ENCODE data around the gene LRRC8C.
"Not testable (repeated sequence)": the region's sequence is repeated elsewhere in the genome, so short reads cannot be mapped to it uniquely, and the experiment has no call there.

Gene LRRC8C

GRCh38 chr1:89608319-89608983 lies 24.5 kb upstream of the LRRC8C start:
- peak; percentile 74 for DNase-seq

GRCh38 chr1:89608984-89609725 lies 23.8 kb upstream of the LRRC8C start:
- peak; percentile 86 for DNase-seq

- DNase-seq, result peak; percentile 79
Observed at GRCh38 chr1:89609781-89610456, 23.0 kb upstream of the LRRC8C start.

GRCh38 chr1:89610457-89611011 lies 22.4 kb upstream of the LRRC8C start:
- DNase-seq, result peak; percentile 75

GRCh38 chr1:89611721-89612120 lies 21.2 kb upstream of the LRRC8C start:
- no peak for DNase-seq

GRCh38 chr1:89613928-89614327 lies 19.0 kb upstream of the LRRC8C start:
- no peak for DNase-seq

- no peak for DNase-seq
Observed at GRCh38 chr1:89615676-89616598, 17.0 kb upstream of the LRRC8C start.

- no peak for DNase-seq
Observed at GRCh38 chr1:89616844-89617627, 15.9 kb upstream of the LRRC8C start.

GRCh38 chr1:89620664-89621063 lies 12.3 kb upstream of the LRRC8C start:
- DNase-seq, result no peak

GRCh38 chr1:89622895-89623294 lies 10.0 kb upstream of the LRRC8C start:
- DNase-seq, result no peak

GRCh38 chr1:89624314-89624713 lies 8.6 kb upstream of the LRRC8C start:
- no peak for DNase-seq

- DNase-seq, result no peak
Observed at GRCh38 chr1:89624715-89625323, 8.1 kb upstream of the LRRC8C start.

- no peak for DNase-seq
Observed at GRCh38 chr1:89627596-89627962, 5.3 kb upstream of the LRRC8C start.

- no peak for DNase-seq
Observed at GRCh38 chr1:89629146-89629545, 3.8 kb upstream of the LRRC8C start.

- DNase-seq, result not testable (repeated sequence)
Observed at GRCh38 chr1:89629600-89629999, 3.3 kb upstream of the LRRC8C start.

- no peak for DNase-seq
Observed at GRCh38 chr1:89630048-89630447, 2.9 kb upstream of the LRRC8C start.

GRCh38 chr1:89631816-89632656 lies 884 bp upstream of the LRRC8C start:
- DNase-seq, result no peak

- peak; percentile 84 for DNase-seq
Observed at GRCh38 chr1:89633248-89633799, 404 bp downstream of the LRRC8C start.

GRCh38 chr1:89633800-89634625 lies 1.1 kb downstream of the LRRC8C start:
- no peak for DNase-seq

All from activated CD8-positive, alpha-beta memory T cell treated with anti-CD3 and anti-CD28 coated beads for 24 hours (primary cell).